Measurements from ENCODE around the gene GRK3.

DNA sequence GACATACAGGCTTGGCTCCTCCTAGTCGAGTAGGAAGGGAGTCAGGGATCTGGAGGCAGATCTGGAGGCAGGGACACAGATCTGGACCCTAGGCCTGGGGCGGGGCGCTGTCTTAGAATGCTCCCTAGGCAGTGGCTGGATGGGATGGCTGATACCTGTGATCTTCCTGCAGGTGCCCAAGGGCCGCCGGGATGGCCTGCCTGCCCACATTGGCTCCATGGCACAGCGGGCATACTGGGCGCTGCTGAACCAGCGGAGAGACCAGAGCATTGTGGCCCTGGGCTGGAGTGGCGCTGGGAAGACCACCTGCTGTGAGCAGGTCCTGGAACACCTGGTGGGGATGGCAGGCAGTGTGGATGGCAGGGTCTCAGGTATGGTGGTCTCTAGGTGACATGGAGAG lies 212.9 kb downstream of the GRK3 start:
- TF ChIP-seq ZNF274 (IDR thresholded peaks at IDR 0.05; ENCODE audit: low read depth, low read length), result no peak
- TF ChIP-seq YY1 (IDR thresholded peaks at IDR 0.05; ENCODE audit: insufficient read depth, insufficient read length), result no peak

Measured in NT2/D1 (cell line).